Esophagus muscularis mucosa (tissue), 4 donors: ENCODE data around the gene HACD2. TPM values are rescaled to one million over a fixed set of nuclear protein-coding genes. Genes with fewer than 3 reads are reported as not detected.

ENCODE experiments used
- DNase-seq: peaks from one replicate; pipeline ENCODE4 v3.0.0-alpha.2; 2017; ENCODE audit errors: extremely low spot score
- H3K27ac ChIP-seq, 4 donors: fragments of 200-600 bp; sonication (generic); replicated peaks in 1 of 4; 1 replicate in 3 of 4; 2 replicates in 1 of 4; pipeline ENCODE4 v1.5.1; 2016 to 2019; ENCODE audit warnings: mild to moderate bottlenecking in 1 of 4
- H3K27me3 ChIP-seq, 4 donors: fragments of 200-600 bp; sonication (generic); one replicate each; pipeline versions ENCODE4 v1.5.1 to v1.6.0; 2016 to 2019
- H3K36me3 ChIP-seq, 4 donors: fragments of 200-600 bp; sonication (generic); one replicate each; pipeline ENCODE4 v1.5.1; 2016 to 2019
- H3K4me1 ChIP-seq, 4 donors: fragments of 200-600 bp; sonication (generic); one replicate each; pipeline ENCODE4 v1.5.1; 2016 to 2019
- H3K4me3 ChIP-seq, 4 donors: fragments of 200-600 bp; sonication (generic); 1 replicate in 2 of 4; 2 replicates in 2 of 4; pipeline ENCODE4 v1.5.1; 2016 to 2019; ENCODE audit warnings: mild to moderate bottlenecking in 4 of 4, moderate library complexity in 1 of 4
- H3K9me3 ChIP-seq, 4 donors: fragments of 200-600 bp; sonication (generic); 1 replicate in 3 of 4; 2 replicates in 1 of 4; pipeline ENCODE4 v1.5.1; 2016 to 2019
- CTCF ChIP-seq, 3 experiments: fragments of 200-600 bp in 2 of 3; fragments of 450-650 bp in 1 of 3; sonication (generic) in 2 of 3; IDR thresholded peaks; one replicate each; pipeline ENCODE4 v1.5.1; 2017 to 2019; ENCODE audit warnings: antibody characterized with exemption in 3 of 3, mild to moderate bottlenecking in 2 of 3, moderate library complexity in 1 of 3
- EP300 ChIP-seq: sonication (generic); formaldehyde crosslinking; IDR thresholded peaks from one replicate; pipeline ENCODE4 v1.6.1; 2017; ENCODE audit warnings: antibody characterized with exemption
- POLR2A ChIP-seq: fragments of 450-650 bp; IDR thresholded peaks from one replicate; pipeline ENCODE4 v1.6.1; 2017; ENCODE audit warnings: antibody characterized with exemption, moderate library complexity, mild to moderate bottlenecking, low read depth
- POLR2AphosphoS5 ChIP-seq, 2 donors: sonication (generic); formaldehyde crosslinking; IDR thresholded peaks; one replicate each; pipeline ENCODE4 v1.6.1; 2017; ENCODE audit warnings: antibody characterized with exemption in 2 of 2
- WGBS: methylation state at CpG from one replicate; pipeline ENCODE4 v1.1.5; 2018; 5-methylcytosine and 5-hydroxymethylcytosine counted together
- intact Hi-C: fragments of 100-400 bp; cut with DNase I; formaldehyde crosslinking; loops from one replicate; pipeline ENCODE4 v1.15.1; 2023
- total RNA-seq, 4 donors: library from RNA; depleted of rRNA; stranded (reverse); fragments of >200 nt; gene quantifications; one replicate each; pipeline versions ENCODE4 v1.1.0 to v1.2.1, GENCODE V29; 2016

HACD2 gene
- total RNA-seq, 4 donors from 2014 or later: 20.5 to 30.3 (median 25.3) TPM

GRCh38 chr3:123478314-123478713, 106.5 kb downstream of the HACD2 start:
- Histone ChIP-seq H3K27ac (no peak overlapping the region), H3K27me3 (no peaks in the 10 kb centered on the region), H3K4me1 (no peaks in the 10 kb centered on the region), H3K4me3 (no peak overlapping the region), H3K9me3 (no peaks in the 10 kb centered on the region), H3K36me3 (no peaks in the 10 kb centered on the region)
- intact Hi-C loops: no loop called here
- TF ChIP-seq POLR2AphosphoS5 (IDR thresholded peaks at IDR 0.05): no peak
- no peak for TF ChIP-seq EP300
- TF ChIP-seq CTCF (IDR thresholded peaks at IDR 0.05): no peak
- no peak for TF ChIP-seq POLR2A
- WGBS: 64% methylated on average over 2 of the region's 2 CpGs
- DNase-seq: no peak

- TF ChIP-seq EP300 (no peak), POLR2A (no peak), CTCF (IDR thresholded peaks at IDR 0.05) (no peak), POLR2AphosphoS5 (IDR thresholded peaks at IDR 0.05) (no peak)
- intact Hi-C loops: no loop called here
- Histone ChIP-seq H3K4me1 (no peaks in the 10 kb centered on the region), H3K27me3 (no peaks in the 10 kb centered on the region), H3K27ac (no peak overlapping the region), H3K4me3 (no peak overlapping the region), H3K36me3 (no peaks in the 10 kb centered on the region), H3K9me3 (no peaks in the 10 kb centered on the region)
- 83% methylated on average over 15 of the region's 15 CpGs for WGBS
- DNase-seq: no peak
Measured at GRCh38 chr3:123476967-123477750, 107.7 kb downstream of the HACD2 start.

GRCh38 chr3:123475786-123476185, 109.1 kb downstream of the HACD2 start:
- no peak for DNase-seq
- H3K36me3 ChIP-seq: no peaks in the 10 kb centered on the region
- no peaks in the 10 kb centered on the region for H3K27me3 ChIP-seq
- H3K9me3 ChIP-seq: no peaks in the 10 kb centered on the region
- H3K4me1 ChIP-seq: no peaks in the 10 kb centered on the region
- no peak overlapping the region for H3K4me3 ChIP-seq
- TF ChIP-seq CTCF (IDR thresholded peaks at IDR 0.05) (no peak), EP300 (no peak), POLR2A (no peak), POLR2AphosphoS5 (IDR thresholded peaks at IDR 0.05) (no peak)
- intact Hi-C loops: no loop called here
- whole genome bisulfite sequencing: 91% methylated on average over 7 of the region's 7 CpGs
- no peak overlapping the region for H3K27ac ChIP-seq

DNA sequence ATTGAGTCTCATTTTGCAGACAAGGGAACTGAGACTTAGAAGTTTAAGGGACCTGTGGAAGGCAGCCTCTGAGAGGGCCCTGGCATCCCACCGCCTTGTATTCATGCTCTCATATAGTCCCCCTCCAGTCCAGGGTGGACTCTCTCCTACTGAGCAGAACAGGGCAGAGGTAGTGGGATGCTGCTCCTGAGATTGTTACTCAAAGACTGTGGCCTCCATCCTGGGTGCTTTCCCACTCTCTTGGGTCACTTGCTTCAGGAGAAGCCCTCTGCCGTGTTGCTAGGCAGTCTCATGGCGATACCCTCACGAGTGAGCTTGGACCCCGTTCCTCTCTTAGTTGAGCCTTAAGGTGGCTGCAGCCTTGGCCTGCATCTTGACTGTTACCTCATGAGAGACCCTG, 113.7 kb downstream of the HACD2 start:
- intact Hi-C loops: no loop called here
- no peaks in the 10 kb centered on the region for H3K9me3 ChIP-seq
- no peak for DNase-seq
- H3K4me1 ChIP-seq: no peaks in the 10 kb centered on the region
- H3K36me3 ChIP-seq: no peaks in the 10 kb centered on the region
- H3K27me3 ChIP-seq: no peaks in the 10 kb centered on the region
- no peak overlapping the region for H3K27ac ChIP-seq
- TF ChIP-seq POLR2A: no peak
- H3K4me3 ChIP-seq: no peak overlapping the region
- WGBS: 80% methylated on average over 2 of the region's 5 CpGs

- 79% methylated on average over 7 of the region's 11 CpGs for WGBS
- DNase-seq: no peak
- Histone ChIP-seq H3K4me1 (no peaks in the 10 kb centered on the region), H3K4me3 (no peak overlapping the region), H3K36me3 (no peaks in the 10 kb centered on the region), H3K27me3 (no peaks in the 10 kb centered on the region), H3K9me3 (no peaks in the 10 kb centered on the region), H3K27ac (no peak overlapping the region)
- intact Hi-C loops: no loop called here
- no peak for TF ChIP-seq EP300
- no peak for TF ChIP-seq CTCF (IDR thresholded peaks at IDR 0.05)
- no peak for TF ChIP-seq POLR2AphosphoS5 (IDR thresholded peaks at IDR 0.05)
- no peak for TF ChIP-seq POLR2A
Measured at GRCh38 chr3:123469323-123469995, 115.4 kb downstream of the HACD2 start.
